Measurements from ENCODE around the gene ENPP6.

The ENPP6 gene

GRCh38 chr4:184126800-184127199, 90.9 kb downstream of the ENPP6 start:
- H3K36me3 ChIP-seq: no peaks in the 10 kb centered on the region
- intact Hi-C loops (cut with DNase I; ENCODE audit: low total_unique reads): no loop called here
- H3K27me3 ChIP-seq: no peaks in the 10 kb centered on the region
- TF ChIP-seq, protein P1, sequence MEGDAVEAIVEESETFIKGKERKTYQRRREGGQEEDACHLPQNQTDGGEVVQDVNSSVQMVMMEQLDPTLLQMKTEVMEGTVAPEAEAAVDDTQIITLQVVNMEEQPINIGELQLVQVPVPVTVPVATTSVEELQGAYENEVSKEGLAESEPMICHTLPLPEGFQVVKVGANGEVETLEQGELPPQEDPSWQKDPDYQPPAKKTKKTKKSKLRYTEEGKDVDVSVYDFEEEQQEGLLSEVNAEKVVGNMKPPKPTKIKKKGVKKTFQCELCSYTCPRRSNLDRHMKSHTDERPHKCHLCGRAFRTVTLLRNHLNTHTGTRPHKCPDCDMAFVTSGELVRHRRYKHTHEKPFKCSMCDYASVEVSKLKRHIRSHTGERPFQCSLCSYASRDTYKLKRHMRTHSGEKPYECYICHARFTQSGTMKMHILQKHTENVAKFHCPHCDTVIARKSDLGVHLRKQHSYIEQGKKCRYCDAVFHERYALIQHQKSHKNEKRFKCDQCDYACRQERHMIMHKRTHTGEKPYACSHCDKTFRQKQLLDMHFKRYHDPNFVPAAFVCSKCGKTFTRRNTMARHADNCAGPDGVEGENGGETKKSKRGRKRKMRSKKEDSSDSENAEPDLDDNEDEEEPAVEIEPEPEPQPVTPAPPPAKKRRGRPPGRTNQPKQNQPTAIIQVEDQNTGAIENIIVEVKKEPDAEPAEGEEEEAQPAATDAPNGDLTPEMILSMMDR (IDR thresholded peaks at IDR 0.05): no peak
- DNase-seq: no peak
- H3K4me1 ChIP-seq: no peaks in the 10 kb centered on the region
- no peak overlapping the region for H3K4me3 ChIP-seq
- no peaks in the 10 kb centered on the region for H3K9me3 ChIP-seq
- no peak overlapping the region for H3K27ac ChIP-seq

- Histone ChIP-seq H3K4me1 (no peaks in the 10 kb centered on the region), H3K4me3 (no peak overlapping the region), H3K27ac (no peak overlapping the region), H3K36me3 (no peaks in the 10 kb centered on the region), H3K27me3 (no peaks in the 10 kb centered on the region), H3K9me3 (no peaks in the 10 kb centered on the region)
- TF ChIP-seq, protein P1 (IDR thresholded peaks at IDR 0.05): no peak
- intact Hi-C loops (cut with DNase I; ENCODE audit: low total_unique reads): no loop called here
- no peak for DNase-seq
Observed at GRCh38 chr4:184122631-184123408, 94.9 kb downstream of the ENPP6 start.

DNA sequence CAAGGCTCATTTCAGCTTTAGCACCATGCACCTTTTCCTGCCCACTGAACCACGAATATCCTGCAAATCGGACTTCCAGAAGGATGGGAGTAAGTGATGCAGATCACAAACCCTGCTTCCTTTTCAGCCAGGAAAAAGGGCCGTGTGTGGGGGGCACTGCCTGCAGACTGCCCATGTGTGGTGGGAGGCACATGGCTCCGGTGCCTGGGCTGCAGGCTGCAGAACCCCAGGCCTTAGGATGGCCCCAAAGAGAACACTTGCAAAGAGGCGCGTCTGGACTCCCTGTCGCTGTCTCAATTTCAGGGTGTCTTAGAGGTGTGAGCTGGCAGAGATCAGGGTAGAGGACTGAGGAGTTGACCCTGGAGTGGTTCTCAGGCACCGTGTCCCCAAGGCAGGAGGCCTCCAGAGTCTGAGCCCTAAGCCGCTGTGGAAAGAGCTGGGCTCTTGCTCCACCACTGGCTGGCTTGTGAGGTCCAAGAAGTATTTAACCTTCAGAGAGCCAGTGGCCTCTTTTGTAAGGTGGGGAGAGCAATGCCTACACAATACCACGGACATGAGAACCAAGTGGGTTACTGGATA, 97.0 kb downstream of the ENPP6 start:
- no peak overlapping the region for H3K27ac ChIP-seq
- DNase-seq: no peak
- TF ChIP-seq, protein P1 (IDR thresholded peaks at IDR 0.05): no peak
- no peak overlapping the region for H3K4me3 ChIP-seq
- intact Hi-C loops (cut with DNase I; ENCODE audit: low total_unique reads): no loop called here
- no peaks in the 10 kb centered on the region for H3K36me3 ChIP-seq
- no peaks in the 10 kb centered on the region for H3K4me1 ChIP-seq
- no peaks in the 10 kb centered on the region for H3K9me3 ChIP-seq
- no peaks in the 10 kb centered on the region for H3K27me3 ChIP-seq

DNA sequence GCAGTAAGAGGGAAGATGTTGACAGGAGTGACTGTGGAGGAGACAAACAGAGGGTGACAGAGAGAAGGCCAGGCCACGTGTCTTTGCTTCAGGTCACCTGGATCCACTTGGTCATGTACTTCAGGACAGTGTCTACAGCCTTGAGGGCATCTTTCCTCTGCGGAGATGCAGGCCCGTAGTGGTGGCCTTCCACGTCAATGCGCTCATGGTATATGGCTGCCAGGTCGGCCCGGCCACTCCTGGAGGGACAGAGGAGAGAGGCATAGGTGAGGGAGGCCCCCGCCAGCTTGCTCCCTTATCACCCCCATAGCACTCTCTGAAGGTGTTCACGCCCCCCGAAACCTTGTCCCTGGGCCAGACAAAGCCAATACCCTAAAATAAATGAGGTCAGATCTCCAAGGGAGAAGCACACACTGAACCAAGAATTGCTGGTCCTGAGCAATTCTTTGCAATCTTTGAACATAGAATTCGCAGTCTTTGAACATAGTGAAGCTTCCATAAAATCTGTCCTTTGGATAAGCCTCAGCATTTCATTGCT, 99.9 kb downstream of the ENPP6 start:
- intact Hi-C loops (cut with DNase I; ENCODE audit: low total_unique reads): no loop called here
- Histone ChIP-seq H3K27ac (no peak overlapping the region), H3K4me3 (no peak overlapping the region), H3K27me3 (peaks cover 0 to 3% of the 10 kb centered on the region in 2 donors), H3K36me3 (no peaks in the 10 kb centered on the region), H3K4me1 (no peaks in the 10 kb centered on the region), H3K9me3 (no peaks in the 10 kb centered on the region)
- DNase-seq: no peak
- TF ChIP-seq, protein P1 (IDR thresholded peaks at IDR 0.05): no peak

GRCh38 chr4:184115399-184115798, 102.3 kb downstream of the ENPP6 start:
- TF ChIP-seq, protein P1 (IDR thresholded peaks at IDR 0.05): no peak
- no peaks in the 10 kb centered on the region for H3K4me1 ChIP-seq
- no peak for DNase-seq
- H3K9me3 ChIP-seq: peaks cover 0 to 4% (median 0%) of the 10 kb centered on the region in 3 donors
- no peak overlapping the region for H3K4me3 ChIP-seq
- intact Hi-C loops (cut with DNase I; ENCODE audit: low total_unique reads): no loop called here
- no peaks in the 10 kb centered on the region for H3K36me3 ChIP-seq
- peaks cover 0 to 8% of the 10 kb centered on the region in 2 donors for H3K27me3 ChIP-seq
- no peak overlapping the region for H3K27ac ChIP-seq

Data from tibial artery (tissue), 4 donors.